Ishikawa (cell line): ENCODE measurements around the gene CSTF3.

ENCODE experiments used
- CEBPB ChIP-seq: IDR thresholded peaks from 2 replicates; pipeline ENCODE4 v1.6.1; 2012
- CREB1 ChIP-seq: IDR thresholded peaks from 2 replicates; pipeline ENCODE4 v1.6.1; 2012; ENCODE audit warnings: low read depth
- EGR1 ChIP-seq: IDR thresholded peaks from 2 replicates; pipeline ENCODE4 v1.6.1; 2012
- EP300 ChIP-seq: IDR thresholded peaks from 2 replicates; pipeline ENCODE4 v1.6.1; 2012; ENCODE audit warnings: borderline replicate concordance
- FOXM1 ChIP-seq: IDR thresholded peaks from 2 replicates; pipeline ENCODE4 v1.6.1; 2012; ENCODE audit warnings: low read depth, borderline replicate concordance
- NFIC ChIP-seq: IDR thresholded peaks from 2 replicates; pipeline ENCODE4 v1.6.1; 2012
- RAD21 ChIP-seq: IDR thresholded peaks from 2 replicates; pipeline ENCODE4 v1.6.1; 2012; ENCODE audit warnings: low read depth
- TAF1 ChIP-seq: IDR thresholded peaks from 2 replicates; pipeline ENCODE4 v1.6.1; 2012; ENCODE audit warnings: low read depth, mild to moderate bottlenecking
- TCF12 ChIP-seq: IDR thresholded peaks from 2 replicates; pipeline ENCODE4 v1.6.1; 2012; ENCODE audit warnings: low read depth
- TEAD4 ChIP-seq: IDR thresholded peaks from 2 replicates; pipeline ENCODE4 v1.6.1; 2012
- YY1 ChIP-seq: IDR thresholded peaks from 2 replicates; pipeline ENCODE4 v1.6.1; 2012; ENCODE audit warnings: low read depth
- ZBTB7A ChIP-seq: IDR thresholded peaks from 2 replicates; pipeline ENCODE4 v1.6.1; 2012; ENCODE audit warnings: low read depth
- TF ChIP-seq, protein P1 (sequence below): IDR thresholded peaks from 2 replicates; pipeline ENCODE4 v1.6.1; 2012
- TF ChIP-seq, protein P2 (sequence below): IDR thresholded peaks from 2 replicates; pipeline ENCODE4 v1.6.1; 2012
- TF ChIP-seq, protein P3 (sequence below): IDR thresholded peaks from 2 replicates; pipeline ENCODE4 v1.6.1; 2012; ENCODE audit warnings: low read depth, mild to moderate bottlenecking

Gene CSTF3

DNA sequence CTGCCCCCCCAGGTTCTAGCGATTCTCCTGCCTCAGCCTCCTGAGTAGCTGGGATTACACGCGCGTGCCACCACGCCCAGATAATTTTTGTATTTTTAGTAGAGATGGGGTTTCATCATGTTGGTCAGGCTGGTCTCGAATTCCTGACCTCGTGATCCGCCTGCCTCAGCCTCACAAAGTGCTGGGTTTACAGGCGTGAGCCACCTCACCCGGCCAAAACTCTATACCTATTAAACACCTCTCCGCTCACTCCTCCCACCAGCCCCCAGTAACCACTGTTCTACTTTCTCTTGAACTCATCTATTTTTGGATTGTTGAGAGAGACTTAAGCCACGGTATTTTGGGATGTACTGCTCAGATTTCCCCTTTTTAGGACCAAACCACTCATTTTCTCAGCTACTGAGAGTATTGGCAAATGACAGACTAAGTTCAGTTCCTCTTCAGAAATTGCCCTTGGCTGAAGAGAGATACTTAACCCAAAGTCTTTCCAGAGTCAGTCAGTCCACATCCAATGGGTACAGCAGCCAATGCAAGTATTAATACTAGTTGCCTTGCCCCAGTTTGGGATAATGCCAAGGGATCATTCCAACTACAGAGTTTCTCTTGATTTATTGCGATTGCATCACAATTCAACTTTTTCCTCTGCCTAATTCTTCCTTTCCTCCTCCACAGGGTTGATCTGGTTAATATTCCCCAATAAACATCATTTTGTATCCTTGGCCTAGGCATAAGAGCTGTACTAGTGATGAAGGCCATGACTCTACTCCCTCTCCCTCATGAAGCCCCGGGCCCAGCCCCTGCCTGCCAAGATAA lies 36.8 kb upstream of the CSTF3 start:
- TF ChIP-seq, protein P1, sequence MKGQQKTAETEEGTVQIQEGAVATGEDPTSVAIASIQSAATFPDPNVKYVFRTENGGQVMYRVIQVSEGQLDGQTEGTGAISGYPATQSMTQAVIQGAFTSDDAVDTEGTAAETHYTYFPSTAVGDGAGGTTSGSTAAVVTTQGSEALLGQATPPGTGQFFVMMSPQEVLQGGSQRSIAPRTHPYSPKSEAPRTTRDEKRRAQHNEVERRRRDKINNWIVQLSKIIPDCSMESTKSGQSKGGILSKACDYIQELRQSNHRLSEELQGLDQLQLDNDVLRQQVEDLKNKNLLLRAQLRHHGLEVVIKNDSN, result no peak
- TF ChIP-seq EGR1, result no peak
- no peak for TF ChIP-seq EP300
- TF ChIP-seq, protein P2, sequence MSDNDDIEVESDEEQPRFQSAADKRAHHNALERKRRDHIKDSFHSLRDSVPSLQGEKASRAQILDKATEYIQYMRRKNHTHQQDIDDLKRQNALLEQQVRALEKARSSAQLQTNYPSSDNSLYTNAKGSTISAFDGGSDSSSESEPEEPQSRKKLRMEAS, result no peak
- TF ChIP-seq TEAD4, result no peak
- no peak; the same call in 1 of the 2 replicates for TF ChIP-seq CEBPB
- no peak for TF ChIP-seq NFIC
- no peak for TF ChIP-seq FOXM1
- TF ChIP-seq, protein P3, sequence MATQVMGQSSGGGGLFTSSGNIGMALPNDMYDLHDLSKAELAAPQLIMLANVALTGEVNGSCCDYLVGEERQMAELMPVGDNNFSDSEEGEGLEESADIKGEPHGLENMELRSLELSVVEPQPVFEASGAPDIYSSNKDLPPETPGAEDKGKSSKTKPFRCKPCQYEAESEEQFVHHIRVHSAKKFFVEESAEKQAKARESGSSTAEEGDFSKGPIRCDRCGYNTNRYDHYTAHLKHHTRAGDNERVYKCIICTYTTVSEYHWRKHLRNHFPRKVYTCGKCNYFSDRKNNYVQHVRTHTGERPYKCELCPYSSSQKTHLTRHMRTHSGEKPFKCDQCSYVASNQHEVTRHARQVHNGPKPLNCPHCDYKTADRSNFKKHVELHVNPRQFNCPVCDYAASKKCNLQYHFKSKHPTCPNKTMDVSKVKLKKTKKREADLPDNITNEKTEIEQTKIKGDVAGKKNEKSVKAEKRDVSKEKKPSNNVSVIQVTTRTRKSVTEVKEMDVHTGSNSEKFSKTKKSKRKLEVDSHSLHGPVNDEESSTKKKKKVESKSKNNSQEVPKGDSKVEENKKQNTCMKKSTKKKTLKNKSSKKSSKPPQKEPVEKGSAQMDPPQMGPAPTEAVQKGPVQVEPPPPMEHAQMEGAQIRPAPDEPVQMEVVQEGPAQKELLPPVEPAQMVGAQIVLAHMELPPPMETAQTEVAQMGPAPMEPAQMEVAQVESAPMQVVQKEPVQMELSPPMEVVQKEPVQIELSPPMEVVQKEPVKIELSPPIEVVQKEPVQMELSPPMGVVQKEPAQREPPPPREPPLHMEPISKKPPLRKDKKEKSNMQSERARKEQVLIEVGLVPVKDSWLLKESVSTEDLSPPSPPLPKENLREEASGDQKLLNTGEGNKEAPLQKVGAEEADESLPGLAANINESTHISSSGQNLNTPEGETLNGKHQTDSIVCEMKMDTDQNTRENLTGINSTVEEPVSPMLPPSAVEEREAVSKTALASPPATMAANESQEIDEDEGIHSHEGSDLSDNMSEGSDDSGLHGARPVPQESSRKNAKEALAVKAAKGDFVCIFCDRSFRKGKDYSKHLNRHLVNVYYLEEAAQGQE, result no peak
- no peak for TF ChIP-seq YY1
- TF ChIP-seq CREB1, result no peak

DNA sequence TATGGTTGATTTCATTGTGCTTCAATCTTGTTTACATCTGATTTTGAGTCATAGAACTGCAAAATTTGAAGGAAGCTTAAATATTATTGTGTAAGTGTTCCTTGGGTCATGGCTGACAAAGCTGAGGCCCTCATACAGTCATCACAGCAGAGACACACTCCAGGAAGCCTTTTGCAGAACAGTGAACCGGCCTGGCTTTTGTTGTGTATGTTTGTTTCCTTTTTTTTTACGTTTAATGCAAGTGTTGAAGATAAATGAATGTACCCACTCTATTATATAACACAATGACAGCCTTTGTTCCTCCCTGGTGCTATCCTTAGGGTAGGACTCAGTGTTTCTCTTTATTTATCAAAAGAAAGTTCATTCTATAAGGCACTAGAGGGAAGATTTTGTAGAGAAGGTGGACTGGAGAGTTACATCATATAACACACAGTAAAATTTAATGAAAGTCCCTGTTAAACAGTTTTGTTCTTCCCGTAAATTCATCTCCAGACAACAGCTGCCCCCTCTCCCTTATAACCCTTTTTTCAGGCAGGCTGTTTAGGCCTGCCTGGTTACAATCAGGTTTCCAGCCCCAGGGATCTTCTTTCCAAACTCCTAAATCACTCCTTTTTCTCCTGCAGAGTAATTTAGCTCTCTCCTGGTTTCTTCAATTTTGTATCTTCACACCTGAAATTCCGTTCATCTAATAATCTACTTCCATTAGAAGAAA lies 34.3 kb upstream of the CSTF3 start:
- TF ChIP-seq, protein P3, result no peak
- TF ChIP-seq CEBPB, result no peak
- TF ChIP-seq, protein P2, result no peak
- TF ChIP-seq YY1, result no peak
- no peak for TF ChIP-seq TCF12
- no peak for TF ChIP-seq EP300
- no peak for TF ChIP-seq EGR1
- TF ChIP-seq ZBTB7A, result no peak
- TF ChIP-seq RAD21, result no peak
- no peak for TF ChIP-seq CREB1
- TF ChIP-seq, protein P1, result no peak
- no peak for TF ChIP-seq FOXM1
- no peak for TF ChIP-seq TEAD4
- no peak for TF ChIP-seq NFIC
- TF ChIP-seq TAF1, result no peak

DNA sequence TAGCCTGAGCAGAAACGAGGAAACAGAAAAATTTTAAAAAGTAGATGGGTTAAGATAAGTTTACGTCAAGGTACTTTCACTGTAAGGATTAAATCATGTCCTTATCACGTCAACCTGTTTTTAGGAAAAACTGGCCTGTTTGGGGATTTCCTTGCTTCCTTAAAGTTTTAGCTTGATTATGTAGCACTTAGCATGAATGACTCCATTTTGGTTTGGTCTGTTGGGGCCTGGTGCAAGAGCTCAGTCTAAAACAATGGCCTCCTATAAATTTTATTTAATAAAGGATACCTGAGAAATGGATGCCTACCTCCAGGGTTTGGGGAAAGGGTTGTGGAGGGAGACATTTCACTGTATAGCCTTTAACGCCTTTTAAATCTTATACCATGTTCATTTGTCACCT lies 33.2 kb upstream of the CSTF3 start:
- TF ChIP-seq CREB1 (no peak), NFIC (no peak)

DNA sequence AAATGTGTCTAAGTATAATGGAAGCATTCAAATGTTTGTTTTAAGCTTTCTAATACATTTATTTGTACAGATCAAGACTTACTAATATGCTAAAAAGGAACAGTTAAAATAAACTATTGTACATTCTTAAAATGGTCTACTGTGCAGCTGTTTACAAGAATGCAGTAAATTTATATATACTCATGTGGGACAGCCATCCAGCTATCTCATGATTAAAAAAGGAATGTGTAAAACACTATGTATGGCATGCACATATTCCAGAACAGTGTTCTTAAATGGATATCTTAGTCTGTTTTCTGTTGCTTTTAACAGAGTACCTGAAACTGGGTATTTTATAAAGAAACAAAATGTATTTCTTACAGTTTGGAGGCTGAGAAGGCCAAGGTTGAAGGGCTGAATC lies 30.2 kb upstream of the CSTF3 start:
- TF ChIP-seq EGR1, result no peak
- TF ChIP-seq CREB1, result no peak
- no peak for TF ChIP-seq RAD21
- TF ChIP-seq, protein P3, result no peak
- TF ChIP-seq, protein P2, result no peak
- TF ChIP-seq FOXM1, result no peak
- no peak for TF ChIP-seq ZBTB7A
- TF ChIP-seq, protein P1, result no peak
- no peak for TF ChIP-seq TAF1
- TF ChIP-seq YY1, result no peak
- TF ChIP-seq TEAD4, result no peak
- TF ChIP-seq NFIC, result no peak
- TF ChIP-seq CEBPB, result no peak
- no peak for TF ChIP-seq TCF12
- no peak for TF ChIP-seq EP300
